ENCODE results near the gene MASP1. TPM values are rescaled to one million over a fixed set of nuclear protein-coding genes. Genes with fewer than 3 reads are reported as not detected.

MASP1 gene
- total RNA-seq, 2 experiments from 2014 or later = not detected

- no peaks in the 10 kb centered on the region for H3K36me3 Mint-ChIP-seq (ENCODE audit: low read depth)
- DNase-seq = no peak
- ChIA-PET CTCF (interaction anchor here (0.6 to 0.8 kb wide), 2 partner anchors 9 to 341 kb away, joined by 3 read pairs; no protein-coding TSS in a partner anchor), POLR2A (no interaction called here)
- H3K4me1 Mint-ChIP-seq = no peaks in the 10 kb centered on the region
- H3K27ac Mint-ChIP-seq = no peak overlapping the region
- peaks cover 6% of the 10 kb centered on the region for H3K27me3 Mint-ChIP-seq
- no peaks in the 10 kb centered on the region for H3K9me3 Mint-ChIP-seq (ENCODE audit: low read depth)
- H3K4me3 Mint-ChIP-seq = no peak overlapping the region
- no peak for ATAC-seq
- intact Hi-C loops (cut with DNase I, micrococcal nuclease) = no loop called here
Measured at GRCh38 chr3:187198490-187198889, 93.0 kb downstream of the MASP1 start.

- ChIA-PET POLR2A (no interaction called here), CTCF (interaction anchor here (0.9 to 1.3 kb wide), 3 partner anchors 22 to 69 kb away, joined by 3 to 4 read pairs (median 3); no protein-coding TSS in a partner anchor)
- H3K4me3 Mint-ChIP-seq = no peak within 1 kb of the TSS
- H3K27ac Mint-ChIP-seq = no peak within 1 kb of the TSS
- no peak for ATAC-seq
- peaks cover 9% of the 10 kb centered on the region for H3K27me3 Mint-ChIP-seq
- no peak for DNase-seq
- no peaks in the 10 kb centered on the region for H3K4me1 Mint-ChIP-seq
- H3K36me3 Mint-ChIP-seq (ENCODE audit: low read depth) = no peaks in the 10 kb centered on the region
- intact Hi-C loops (cut with DNase I, micrococcal nuclease) = no loop called here
- no peaks in the 10 kb centered on the region for H3K9me3 Mint-ChIP-seq (ENCODE audit: low read depth)
Measured at GRCh38 chr3:187197335-187197649, 94.2 kb downstream of the MASP1 start, which contains the start of gene RTP1. Gene RTP1 (plus strand): TSS chr3:187197486. CDS start chr3:187197516, 30 bp downstream.

- intact Hi-C loops (cut with DNase I, micrococcal nuclease) = no loop called here
- Mint-ChIP-seq H3K36me3 (ENCODE audit: low read depth) (no peaks in the 10 kb centered on the region), H3K4me3 (no peak overlapping the region), H3K27me3 (peaks cover 10% of the 10 kb centered on the region), H3K27ac (no peak overlapping the region), H3K4me1 (no peaks in the 10 kb centered on the region), H3K9me3 (ENCODE audit: low read depth) (no peaks in the 10 kb centered on the region)
- no peak for ATAC-seq
- POLR2A ChIA-PET = no interaction called here
- CTCF ChIA-PET = interaction anchor here (0.8 to 1.3 kb wide), 4 partner anchors 23 to 347 kb away, joined by 3 to 5 read pairs (median 4); no protein-coding TSS in a partner anchor
- DNase-seq = no peak
Measured at GRCh38 chr3:187196573-187197334, 94.8 kb downstream of the MASP1 start.

DNA sequence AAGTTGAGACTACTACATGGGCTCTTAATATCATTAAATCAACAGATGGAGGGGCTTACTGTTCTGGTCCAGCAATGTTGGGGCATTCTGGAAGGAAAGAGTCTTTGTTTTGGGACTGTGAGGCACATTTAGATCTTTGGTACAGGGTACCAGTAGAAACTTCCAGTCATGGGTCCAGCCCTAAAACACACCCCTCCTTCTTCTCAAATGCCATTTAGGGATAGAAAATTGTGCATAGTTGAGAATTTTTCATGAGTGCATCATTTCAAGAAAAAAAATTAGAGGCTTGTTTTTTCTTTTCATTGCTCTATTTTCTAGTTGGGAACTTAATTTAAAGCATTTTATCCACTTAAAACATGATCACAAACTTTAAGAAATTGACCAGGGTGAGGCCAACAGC is 98.4 kb downstream of the MASP1 start:
- H3K9me3 Mint-ChIP-seq (ENCODE audit: low read depth) = no peaks in the 10 kb centered on the region
- H3K4me1 Mint-ChIP-seq = no peaks in the 10 kb centered on the region
- ChIA-PET POLR2A (no interaction called here), CTCF (interaction anchor here (0.7 kb wide), 1 partner anchor 27 kb away, joined by 3 read pairs; no protein-coding TSS in a partner anchor)
- H3K4me3 Mint-ChIP-seq = no peak overlapping the region
- DNase-seq (no peak), ATAC-seq (no peak)
- no peak overlapping the region for H3K27ac Mint-ChIP-seq
- H3K27me3 Mint-ChIP-seq = peaks cover 16% of the 10 kb centered on the region
- intact Hi-C loops (cut with DNase I, micrococcal nuclease) = no loop called here
- H3K36me3 Mint-ChIP-seq (ENCODE audit: low read depth) = no peaks in the 10 kb centered on the region

GRCh38 chr3:187191271-187191670 is 100.3 kb downstream of the MASP1 start:
- intact Hi-C loops (cut with DNase I, micrococcal nuclease) = no loop called here
- POLR2A ChIA-PET = no interaction called here
- Mint-ChIP-seq H3K27ac (no peak overlapping the region), H3K4me3 (no peak overlapping the region), H3K27me3 (peaks cover 20% of the 10 kb centered on the region), H3K9me3 (ENCODE audit: low read depth) (no peaks in the 10 kb centered on the region), H3K36me3 (ENCODE audit: low read depth) (no peaks in the 10 kb centered on the region), H3K4me1 (no peaks in the 10 kb centered on the region)
- CTCF ChIA-PET = interaction anchor here (0.6 to 2.7 kb wide), 3 partner anchors 26 to 370 kb away, joined by 3 to 7 read pairs (median 3); no protein-coding TSS in a partner anchor
- DNase-seq = no peak
- ATAC-seq = no peak

DNA sequence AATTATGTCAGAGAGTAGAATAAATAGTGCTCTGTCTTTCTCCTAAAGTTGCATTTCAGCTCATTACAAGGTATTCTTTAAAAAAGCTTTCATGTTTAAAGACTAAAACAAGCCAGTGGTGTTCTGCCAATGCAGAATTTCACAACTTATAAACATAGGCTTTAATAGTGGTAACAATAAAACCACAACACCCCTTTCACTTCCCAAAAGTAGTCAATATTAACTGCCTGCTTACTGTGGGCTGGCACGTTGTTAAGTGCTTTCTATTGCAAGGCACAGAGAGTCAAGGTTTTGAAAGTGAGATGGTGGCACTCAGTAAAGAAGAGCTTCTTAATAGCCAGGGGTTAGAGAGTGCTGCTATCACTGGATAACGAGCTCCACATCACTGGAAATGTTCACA is 102.6 kb downstream of the MASP1 start:
- Mint-ChIP-seq H3K4me3 (no peak overlapping the region), H3K36me3 (ENCODE audit: low read depth) (no peaks in the 10 kb centered on the region), H3K27ac (no peak overlapping the region), H3K4me1 (no peaks in the 10 kb centered on the region), H3K9me3 (ENCODE audit: low read depth) (no peaks in the 10 kb centered on the region), H3K27me3 (peaks cover 19% of the 10 kb centered on the region)
- CTCF ChIA-PET = interaction anchor here (1.2 kb wide), 1 partner anchor 30 kb away, joined by 3 read pairs; no protein-coding TSS in a partner anchor
- ATAC-seq (no peak), DNase-seq (no peak)
- intact Hi-C loops (cut with DNase I, micrococcal nuclease) = no loop called here
- POLR2A ChIA-PET = no interaction called here

- no peaks in the 10 kb centered on the region for H3K4me1 Mint-ChIP-seq
- DNase-seq (no peak), ATAC-seq (no peak)
- peaks cover 15% of the 10 kb centered on the region for H3K27me3 Mint-ChIP-seq
- ChIA-PET CTCF (interaction anchor here (1.1 kb wide), 1 partner anchor 22 kb away, joined by 4 read pairs; no protein-coding TSS in a partner anchor), POLR2A (interaction anchor here (0.6 kb wide), 1 partner anchor 16 kb away, joined by 3 read pairs; no protein-coding TSS in a partner anchor)
- intact Hi-C loops (cut with DNase I, micrococcal nuclease) = no loop called here
- no peak overlapping the region for H3K4me3 Mint-ChIP-seq
- no peak overlapping the region for H3K27ac Mint-ChIP-seq
- H3K9me3 Mint-ChIP-seq (ENCODE audit: low read depth) = no peaks in the 10 kb centered on the region
- H3K36me3 Mint-ChIP-seq (ENCODE audit: low read depth) = no peaks in the 10 kb centered on the region
Measured at GRCh38 chr3:187186801-187187421, 104.6 kb downstream of the MASP1 start.

GRCh38 chr3:187186375-187186774 is 105.2 kb downstream of the MASP1 start:
- POLR2A ChIA-PET = interaction anchor here (0.6 kb wide), 1 partner anchor 16 kb away, joined by 3 read pairs; no protein-coding TSS in a partner anchor
- H3K9me3 Mint-ChIP-seq (ENCODE audit: low read depth) = no peaks in the 10 kb centered on the region
- CTCF ChIA-PET = interaction anchor here (1.1 kb wide), 1 partner anchor 22 kb away, joined by 4 read pairs; no protein-coding TSS in a partner anchor
- H3K4me1 Mint-ChIP-seq = no peaks in the 10 kb centered on the region
- DNase-seq (no peak), ATAC-seq (no peak)
- H3K36me3 Mint-ChIP-seq (ENCODE audit: low read depth) = no peaks in the 10 kb centered on the region
- peaks cover 15% of the 10 kb centered on the region for H3K27me3 Mint-ChIP-seq
- H3K27ac Mint-ChIP-seq = no peak overlapping the region
- H3K4me3 Mint-ChIP-seq = no peak overlapping the region
- intact Hi-C loops (cut with DNase I, micrococcal nuclease) = no loop called here

GRCh38 chr3:187185759-187186158 is 105.8 kb downstream of the MASP1 start:
- Mint-ChIP-seq H3K27me3 (peaks cover 12% of the 10 kb centered on the region), H3K9me3 (ENCODE audit: low read depth) (no peaks in the 10 kb centered on the region), H3K4me3 (no peak overlapping the region), H3K4me1 (no peaks in the 10 kb centered on the region), H3K27ac (no peak overlapping the region), H3K36me3 (ENCODE audit: low read depth) (no peaks in the 10 kb centered on the region)
- ChIA-PET POLR2A (no interaction called here), CTCF (no interaction called here)
- intact Hi-C loops (cut with DNase I, micrococcal nuclease) = no loop called here
- ATAC-seq (no peak), DNase-seq (no peak)

Other genes starting within 250 kb of the MASP1 start
- 10 to 100 TPM; 18.2 to 21.4 TPM for gene RPL39L, start 152.2 kb downstream of the MASP1 start, total RNA-seq
- not detected for gene RTP1, start 94.3 kb downstream of the MASP1 start, total RNA-seq
- gene RTP4, start 76.6 kb upstream of the MASP1 start, total RNA-seq = 1 to 10 TPM; 2.0 to 3.1 TPM

Measured in activated CD4-positive, alpha-beta T cell treated with anti-CD3 and anti-CD28 coated beads for 36 hours (primary cell).